Endothelial cell of umbilical vein (primary cell): ENCODE measurements around the gene CMTM8. TPM values are rescaled to one million over a fixed set of nuclear protein-coding genes. Genes with fewer than 3 reads are reported as not detected.

Source experiments
- BruUV-seq: library from RNA; stranded (reverse); fragments of 400-500 nt; replicated peaks from 2 replicates; lab custom pipeline; 2021; lab: Mats Ljungman, UMichigan
- CTCF ChIA-PET: fragments of 300-600, 350-600 bp; sonication (Branson Sonifier 250); formaldehyde crosslinking; loops from one replicate; lab custom pipeline; 2021; ENCODE audit warnings: antibody characterized with exemption, inconsistent platforms; lab: Charles Lee
- POLR2A ChIA-PET: fragments of 300-600, 350-600 bp; sonication (Branson Sonifier 250); formaldehyde crosslinking; loops from one replicate; lab custom pipeline; 2021; ENCODE audit warnings: antibody characterized with exemption, inconsistent platforms; lab: Charles Lee
- DNase-seq: peaks from one replicate; pipeline ENCODE4 v3.0.0-alpha.2; 2011; ENCODE audit warnings: low read depth, low spot score
- FAIRE-seq: peaks from 2 replicates; lab custom pipeline; 2011; peaks lifted over from hg19 to GRCh38; lab: Jason Lieb, UNC
- H2AFZ ChIP-seq: 2 replicates; pipeline ENCODE4 v1.6.0; 2012; ENCODE audit warnings: low read depth, low read length, control low read depth, inconsistent platforms
- H3K27ac ChIP-seq: 2 replicates; pipeline ENCODE4 v1.5.1; 2011; ENCODE audit warnings: low read depth, mild to moderate bottlenecking, control low read depth, low read length, moderate library complexity; ENCODE audit not compliant: insufficient read depth
- H3K27me3 ChIP-seq, 2 experiments: 2 replicates each; pipeline versions ENCODE4 v1.6.0 to v1.6.1; 2011; ENCODE audit warnings: low read length in 2 of 2, mixed read lengths in 1 of 2; ENCODE audit not compliant: control insufficient read depth in 2 of 2, insufficient read depth in 2 of 2
- H3K36me3 ChIP-seq, 2 experiments: 2 replicates in 1 of 2; 3 replicates in 1 of 2; pipeline ENCODE4 v1.5.1; 2011; ENCODE audit warnings: low read length in 2 of 2, mild to moderate bottlenecking in 1 of 2, moderate library complexity in 1 of 2; ENCODE audit not compliant: control insufficient read depth in 2 of 2, insufficient read depth in 2 of 2; ENCODE audit errors: extremely low read depth in 1 of 2
- H3K4me1 ChIP-seq: 3 replicates; pipeline ENCODE4 v1.5.1; 2011; ENCODE audit warnings: mild to moderate bottlenecking, low read length; ENCODE audit not compliant: control insufficient read depth, insufficient read depth; ENCODE audit errors: extremely low read depth
- H3K4me2 ChIP-seq: 2 replicates; pipeline ENCODE4 v1.6.1; 2011; ENCODE audit warnings: low read length, control low read depth, mixed read lengths; ENCODE audit not compliant: insufficient read depth
- H3K4me3 ChIP-seq, 3 experiments: fragments of 200-600 bp in 1 of 3; sonication (generic), shearing (Covaris generic) in 1 of 3; replicated peaks in 1 of 3; 2 replicates each; pipeline ENCODE4 v1.5.1; 2011 to 2016; ENCODE audit warnings: control low read depth in 3 of 3, low read length in 3 of 3, mild to moderate bottlenecking in 2 of 3, inconsistent platforms in 1 of 3, low read depth in 1 of 3, moderate library complexity in 1 of 3; ENCODE audit not compliant: insufficient read depth in 1 of 3
- H3K79me2 ChIP-seq: 2 replicates; pipeline ENCODE4 v1.6.0; 2012; ENCODE audit warnings: low read length, inconsistent platforms; ENCODE audit not compliant: control insufficient read depth, insufficient read depth
- H3K9ac ChIP-seq: replicated peaks from 2 replicates; pipeline ENCODE3; 2011; ENCODE audit warnings: low read length, control low read depth; ENCODE audit not compliant: insufficient read depth; ENCODE audit errors: extremely low read depth
- H3K9me1 ChIP-seq: replicated peaks from 3 replicates; pipeline ENCODE4 v1.6.0; 2011; ENCODE audit warnings: mild to moderate bottlenecking, low read length; ENCODE audit not compliant: control insufficient read depth, insufficient read depth; ENCODE audit errors: extremely low read depth
- H3K9me3 ChIP-seq: replicated peaks from 2 replicates; pipeline ENCODE4 v1.5.1; 2012; ENCODE audit warnings: low read length, inconsistent platforms; ENCODE audit not compliant: control insufficient read depth, insufficient read depth
- H4K20me1 ChIP-seq: replicated peaks from 2 replicates; pipeline ENCODE3; 2011; ENCODE audit warnings: mild to moderate bottlenecking, low read length; ENCODE audit not compliant: control insufficient read depth, insufficient read depth; ENCODE audit errors: extremely low read depth
- EZH2 ChIP-seq: IDR thresholded peaks from 2 replicates; pipeline ENCODE4 v1.6.1; 2012; ENCODE audit warnings: borderline replicate concordance, low read depth, mild to moderate bottlenecking, moderate library complexity, low read length, inconsistent platforms; ENCODE audit not compliant: severe bottlenecking
- FOS ChIP-seq: IDR thresholded peaks from 2 replicates; pipeline ENCODE4 v1.6.1; 2011; ENCODE audit warnings: mild to moderate bottlenecking, low read length, moderate library complexity, borderline replicate concordance; ENCODE audit not compliant: insufficient read depth
- GATA2 ChIP-seq: IDR thresholded peaks from 2 replicates; pipeline ENCODE4 v1.7.0; 2011; ENCODE audit warnings: low read depth, mild to moderate bottlenecking, moderate library complexity, mixed read lengths, low read length; ENCODE audit not compliant: insufficient read length, insufficient read depth
- JUN ChIP-seq: IDR thresholded peaks from 2 replicates; pipeline ENCODE4 v1.6.1; 2011; ENCODE audit warnings: borderline replicate concordance, low read depth; ENCODE audit not compliant: insufficient read length, insufficient read depth
- MYC ChIP-seq: IDR thresholded peaks from one replicate; pipeline ENCODE4 v1.6.1; 2011; ENCODE audit warnings: mild to moderate bottlenecking, low read depth, low read length
- POLR2A ChIP-seq: IDR thresholded peaks from 2 replicates; pipeline ENCODE4 v1.6.1; 2012; ENCODE audit warnings: low read depth, mild to moderate bottlenecking, control low read depth, low read length
- POLR2AphosphoS5 ChIP-seq: IDR thresholded peaks from 2 replicates; pipeline ENCODE4 v1.6.1; 2012; ENCODE audit warnings: low read depth, mild to moderate bottlenecking, control low read depth, low read length, moderate library complexity; ENCODE audit not compliant: insufficient read depth
- dilution Hi-C: fragments of 300-500 bp; cut with MboI; formaldehyde crosslinking; loops from one replicate; pipeline ENCODE4 v1.15.0; 2019; ENCODE audit warnings: low sequenced_read_pairs; ENCODE audit not compliant: extremely low pct_ligation_motif_present
- intact Hi-C: fragments of 100-400 bp; cut with micrococcal nuclease; formaldehyde crosslinking; loops from one replicate; pipeline ENCODE4 v1.10.0; 2022
- polyA plus RNA-seq, 4 experiments: library from polyadenylated mRNA; depleted of rRNA in 3 of 4; stranded (reverse) in 3 of 4; unstranded in 1 of 4; fragments of >200 nt; gene quantifications; 2 replicates each; pipeline versions ENCODE4 v1.2.1 to v1.2.3, GENCODE V29; 2011 to 2012; ENCODE audit warnings: missing spikeins in 1 of 4
- total RNA-seq: library from RNA; stranded (reverse); gene quantifications from 2 replicates; pipeline ENCODE4 v1.2.3, GENCODE V29; 2021
- TF ChIP-seq, protein P1 (sequence below): IDR thresholded peaks from 2 replicates; pipeline ENCODE4 v1.6.1; 2011; ENCODE audit not compliant: insufficient read depth, insufficient read length
- TF ChIP-seq, protein P2 (sequence below), 2 donors: IDR thresholded peaks; 1 replicate in 1 of 2; 2 replicates in 1 of 2; pipeline ENCODE4 v1.5.1; 2011; ENCODE audit warnings: low read length in 2 of 2, mild to moderate bottlenecking in 2 of 2, moderate library complexity in 2 of 2, control low read depth in 1 of 2, inconsistent platforms in 1 of 2, low read depth in 1 of 2; ENCODE audit not compliant: insufficient read depth in 1 of 2; ENCODE audit errors: extremely low read depth in 1 of 2

CMTM8 gene
- total and polyA plus RNA-seq, 2 donors (not counting 3 experiments of a cell fraction or from before 2014, with no cell fraction given) = 7.3 to 11.9 TPM

DNA sequence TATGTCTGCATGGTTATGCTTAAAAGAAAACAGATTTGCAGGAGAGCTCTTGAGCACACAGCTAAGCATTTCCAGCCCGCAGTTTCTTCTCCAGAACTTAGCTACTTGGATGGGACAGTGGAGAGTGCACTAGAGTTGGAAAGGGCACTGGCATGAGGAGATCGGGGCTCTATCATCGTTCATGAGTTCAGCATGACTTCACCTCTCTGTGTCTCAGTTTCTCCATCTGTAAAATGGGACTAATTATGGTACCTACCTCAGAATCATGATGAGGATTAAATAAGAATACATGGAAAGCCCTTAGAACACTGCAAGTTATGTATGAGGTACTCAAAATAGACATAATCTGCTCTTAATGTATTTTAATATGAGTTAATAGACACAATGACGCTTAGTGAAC, 69.9 kb downstream of the CMTM8 start:
- dilution Hi-C loops (no loop called here), intact Hi-C loops (no loop called here)
- Histone ChIP-seq H3K9ac (no peak overlapping the region), H3K9me1 (no peaks in the 10 kb centered on the region), H2AFZ (no peak overlapping the region), H3K79me2 (no peaks in the 10 kb centered on the region), H3K4me1 (peaks cover under 1% of the 10 kb centered on the region), H3K9me3 (no peaks in the 10 kb centered on the region), H3K27me3 (no peaks in the 10 kb centered on the region), H4K20me1 (no peaks in the 10 kb centered on the region), H3K4me3 (no peak overlapping the region), H3K27ac (no peak overlapping the region), H3K36me3 (no peaks in the 10 kb centered on the region), H3K4me2 (no peak overlapping the region)
- DNase-seq (no peak), FAIRE-seq (no peak)
- TF ChIP-seq JUN (no peak), MYC (no peak), EZH2 (no peak), POLR2A (no peak), GATA2 (no peak), POLR2AphosphoS5 (no peak), FOS (no peak)
- TF ChIP-seq, protein P1, sequence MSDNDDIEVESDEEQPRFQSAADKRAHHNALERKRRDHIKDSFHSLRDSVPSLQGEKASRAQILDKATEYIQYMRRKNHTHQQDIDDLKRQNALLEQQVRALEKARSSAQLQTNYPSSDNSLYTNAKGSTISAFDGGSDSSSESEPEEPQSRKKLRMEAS = no peak
- TF ChIP-seq, protein P2, sequence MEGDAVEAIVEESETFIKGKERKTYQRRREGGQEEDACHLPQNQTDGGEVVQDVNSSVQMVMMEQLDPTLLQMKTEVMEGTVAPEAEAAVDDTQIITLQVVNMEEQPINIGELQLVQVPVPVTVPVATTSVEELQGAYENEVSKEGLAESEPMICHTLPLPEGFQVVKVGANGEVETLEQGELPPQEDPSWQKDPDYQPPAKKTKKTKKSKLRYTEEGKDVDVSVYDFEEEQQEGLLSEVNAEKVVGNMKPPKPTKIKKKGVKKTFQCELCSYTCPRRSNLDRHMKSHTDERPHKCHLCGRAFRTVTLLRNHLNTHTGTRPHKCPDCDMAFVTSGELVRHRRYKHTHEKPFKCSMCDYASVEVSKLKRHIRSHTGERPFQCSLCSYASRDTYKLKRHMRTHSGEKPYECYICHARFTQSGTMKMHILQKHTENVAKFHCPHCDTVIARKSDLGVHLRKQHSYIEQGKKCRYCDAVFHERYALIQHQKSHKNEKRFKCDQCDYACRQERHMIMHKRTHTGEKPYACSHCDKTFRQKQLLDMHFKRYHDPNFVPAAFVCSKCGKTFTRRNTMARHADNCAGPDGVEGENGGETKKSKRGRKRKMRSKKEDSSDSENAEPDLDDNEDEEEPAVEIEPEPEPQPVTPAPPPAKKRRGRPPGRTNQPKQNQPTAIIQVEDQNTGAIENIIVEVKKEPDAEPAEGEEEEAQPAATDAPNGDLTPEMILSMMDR (IDR thresholded peaks at IDR 0.05; ENCODE audit: extremely low read depth in 1 of 2, insufficient read depth in 1 of 2, low read depth in 1 of 2, low read length in 2 of 2) = no peak
- no TSS peak for BruUV-seq
- ChIA-PET POLR2A (no interaction called here), CTCF (interaction anchor here (3.2 kb wide), 1 partner anchor 13 kb away, joined by 12 read pairs; no protein-coding TSS in a partner anchor)
